Activated CD4-positive, alpha-beta T cell treated with anti-CD3 and anti-CD28 coated beads, Interleukin-2, amount 50 U/mL, for 4 hours (primary cell): ENCODE results near the gene THOC6.
A peak's percentile ranks its signal among the peaks of the same experiment; 100 is the strongest.

Experiments used
- DNase-seq, 2 experiments: peaks; one replicate each; pipeline ENCODE4 v3.0.0-alpha.2; 2020

THOC6 gene

DNA sequence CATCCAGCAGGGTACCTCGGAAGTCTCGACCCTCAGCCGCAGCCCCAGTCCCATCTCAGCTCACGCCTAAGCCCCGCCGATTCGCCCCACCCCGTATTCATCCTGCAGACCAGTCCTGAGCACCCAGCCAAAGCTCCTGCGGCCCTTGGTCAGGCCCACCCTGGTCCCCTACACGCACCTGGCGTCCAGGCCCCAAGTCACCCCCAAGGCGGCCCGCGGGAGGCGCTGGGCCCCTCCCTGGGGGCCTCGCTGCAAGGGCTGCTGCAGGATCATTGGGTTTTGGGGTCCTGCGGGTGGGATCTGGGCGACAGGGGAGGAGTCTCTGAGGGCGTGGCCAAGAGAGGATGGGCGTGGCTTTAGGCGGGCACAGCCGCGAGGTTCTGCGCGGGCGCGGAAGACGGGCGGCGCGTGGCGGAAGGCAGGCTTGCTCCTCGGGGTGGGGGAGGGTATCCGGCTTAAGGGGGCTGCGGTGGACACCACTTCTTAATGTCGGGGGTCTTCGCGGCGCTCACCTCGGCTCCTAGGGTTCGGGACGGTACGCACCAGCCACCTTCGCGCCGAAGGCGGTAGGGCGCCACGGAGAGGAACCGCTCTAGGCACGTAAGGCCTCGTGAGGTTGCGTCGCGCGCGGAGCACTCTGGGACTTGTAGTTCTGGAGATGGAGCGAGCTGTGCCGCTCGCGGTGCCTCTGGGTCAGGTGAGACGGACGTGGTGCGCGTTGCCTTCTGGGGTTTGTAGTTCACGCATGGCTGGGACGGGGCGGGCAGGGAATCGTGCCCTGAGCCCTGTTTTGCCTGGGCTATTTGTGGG lies at the start of gene THOC6, which contains the start of gene HCFC1R1:
TSS of gene THOC6 (plus strand) at position 367 of the 810 bp plus-strand sequence. CDS start at position 659, 292 bp downstream.
TSS of gene HCFC1R1 (minus strand) at position 274 of the 810 bp plus-strand sequence. CDS start at position 273, 1 bp downstream.
- peak; percentile 95 to 96 for DNase-seq

DNA sequence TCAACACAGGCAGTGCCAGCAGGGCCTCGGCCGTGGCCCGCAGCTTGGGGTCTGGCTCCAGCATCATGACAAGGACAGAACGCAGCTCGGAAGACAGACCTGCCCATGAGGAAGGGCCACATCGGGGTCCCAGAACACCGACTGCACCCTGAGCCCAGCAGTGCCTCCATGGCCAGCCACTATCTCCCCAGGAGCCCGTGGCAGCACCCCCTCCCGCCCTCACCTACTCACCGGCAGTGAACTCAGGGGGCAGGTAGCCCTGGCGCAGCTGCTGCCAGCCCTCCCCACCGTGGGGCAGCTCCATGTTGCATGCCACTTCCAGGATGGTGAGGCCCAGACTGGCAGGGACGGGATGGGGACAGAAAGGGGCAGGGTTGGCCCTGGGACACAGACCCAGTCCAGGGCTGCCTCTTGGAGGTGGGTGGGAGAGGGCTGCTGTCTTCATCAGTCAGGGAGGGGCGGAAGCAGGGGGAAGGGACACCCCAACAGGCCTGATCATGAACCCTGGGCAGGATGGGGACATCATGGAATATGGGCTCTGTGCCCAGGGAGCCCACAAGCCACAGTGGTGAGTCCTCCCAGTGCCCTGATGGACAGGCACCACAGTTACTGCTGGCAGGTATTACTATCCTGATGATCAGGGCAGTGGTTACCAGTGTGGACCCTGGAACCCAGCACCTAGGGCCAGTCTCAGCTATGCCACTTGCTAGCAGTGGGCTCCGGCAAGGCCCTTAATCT lies 49.3 kb upstream of the THOC6 start:
- DNase-seq = no peak

DNA sequence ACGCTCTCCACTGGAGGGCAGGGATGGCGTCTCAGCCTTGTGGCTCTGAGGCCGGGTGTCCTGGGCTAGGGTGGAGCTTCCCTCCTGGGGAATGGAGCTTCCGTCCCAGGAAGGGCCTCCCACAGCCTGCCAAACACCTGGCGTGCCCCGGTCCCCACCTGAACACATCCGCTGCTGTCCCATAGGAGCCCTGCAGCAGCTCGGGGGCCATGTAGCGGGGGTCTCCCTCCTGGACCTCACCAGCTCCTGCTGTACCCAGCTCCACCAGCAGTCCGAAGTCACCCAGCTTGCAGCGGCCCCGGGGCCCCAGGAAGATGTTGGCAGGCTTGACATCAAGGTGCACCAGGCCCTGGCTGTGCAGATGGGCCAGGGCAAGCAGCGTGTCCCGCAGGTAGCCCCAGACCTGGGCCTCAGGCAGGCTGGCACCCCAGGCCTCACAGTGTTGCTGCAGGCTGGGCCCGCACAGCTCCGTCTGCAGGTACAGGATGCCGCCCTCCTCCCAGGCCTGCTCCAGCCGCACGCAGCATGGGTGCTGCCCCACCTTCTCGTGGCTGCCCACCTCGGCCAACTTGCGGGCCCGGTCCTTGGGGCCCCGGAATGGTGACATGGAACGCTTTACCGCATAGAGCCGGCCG lies 48.6 kb upstream of the THOC6 start:
- DNase-seq = no peak

DNA sequence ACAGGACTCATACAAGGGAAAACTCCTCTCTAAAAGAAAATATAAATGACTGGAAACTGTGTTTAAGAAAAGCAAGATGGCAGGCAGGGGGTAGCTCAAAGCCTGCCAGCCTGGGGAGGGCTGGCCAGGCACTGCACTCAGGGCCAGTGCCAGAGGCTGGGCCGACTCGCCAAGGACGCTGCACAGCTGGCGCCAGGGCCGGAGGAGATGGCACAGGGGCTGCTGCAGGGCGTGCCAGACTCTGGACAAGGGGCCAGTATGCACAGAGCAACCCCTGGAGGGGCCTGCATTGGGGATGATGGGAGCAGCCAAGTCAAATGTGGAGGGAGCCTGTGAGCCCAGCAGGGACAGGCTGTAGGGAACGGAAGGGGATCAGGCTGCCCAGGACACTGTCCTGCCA lies 47.6 kb upstream of the THOC6 start:
- DNase-seq = no peak

DNA sequence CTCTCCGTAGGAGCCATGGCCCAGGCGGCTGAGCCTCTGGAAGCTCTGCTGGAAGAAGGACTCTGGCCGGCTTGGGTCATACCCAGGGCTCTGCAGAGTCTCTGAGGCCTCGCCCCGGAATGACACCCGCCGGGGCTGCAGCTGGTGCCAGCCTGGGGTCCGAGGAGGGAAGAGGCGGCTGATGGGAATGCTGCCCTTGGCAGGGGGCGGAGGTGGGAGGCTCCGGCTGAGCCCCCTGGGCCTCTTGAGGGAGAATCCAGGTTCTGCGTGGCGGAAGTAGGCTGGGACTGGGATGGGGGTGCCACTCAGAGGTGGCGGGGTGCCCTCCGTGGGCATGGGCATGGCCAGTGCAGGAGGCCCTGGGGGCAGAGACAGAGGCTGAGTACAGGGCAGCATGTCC lies 47.2 kb upstream of the THOC6 start:
- DNase-seq = no peak

DNA sequence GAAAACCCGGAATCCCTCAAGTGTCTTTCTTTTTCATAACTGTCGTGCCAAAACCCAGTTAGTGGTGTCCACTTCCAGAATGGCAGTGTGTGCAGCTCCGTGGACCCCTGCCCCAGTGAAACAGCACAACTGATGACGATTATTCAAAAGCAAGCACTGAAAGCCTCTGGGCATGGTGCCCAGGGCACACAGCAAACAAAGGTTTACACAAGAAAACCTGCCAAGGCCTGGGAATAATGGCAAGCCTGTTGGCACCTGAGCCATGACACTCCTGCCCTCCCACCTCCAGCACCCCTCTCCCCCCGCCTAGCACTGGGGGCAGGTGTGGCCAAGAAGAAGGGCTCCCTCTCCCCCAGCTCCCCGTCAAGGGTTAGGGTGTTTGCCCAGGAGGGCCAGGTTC lies 46.4 kb upstream of the THOC6 start:
- DNase-seq = no peak

DNA sequence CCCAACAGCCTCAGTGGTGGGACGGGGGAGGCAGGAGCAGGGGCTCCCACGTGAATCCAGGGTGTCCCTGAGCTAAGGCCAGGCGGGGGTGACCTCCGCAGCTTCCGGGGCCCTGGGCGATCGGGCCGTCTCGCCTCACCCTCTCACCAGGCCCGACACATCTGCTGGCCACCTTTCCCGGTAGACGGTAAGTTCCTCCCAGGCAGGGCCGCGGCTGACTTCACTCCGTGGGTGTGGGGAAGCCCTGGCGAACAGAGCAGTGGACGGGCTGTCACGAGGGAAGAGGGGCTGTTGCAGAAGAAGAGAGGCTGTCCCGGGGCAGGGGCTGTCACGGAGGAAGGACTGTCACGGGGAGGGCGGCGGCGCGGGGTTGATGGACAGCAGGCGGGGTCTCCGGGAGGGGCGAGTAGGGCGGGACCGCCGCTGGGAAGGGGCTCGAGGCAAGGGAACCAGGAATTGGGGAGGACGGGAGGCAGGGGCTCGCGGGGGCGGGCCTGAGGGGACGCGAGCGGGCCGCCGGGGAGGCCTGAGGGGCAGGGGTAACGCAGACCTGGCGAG lies 44.1 kb upstream of the THOC6 start:
- no peak for DNase-seq

DNA sequence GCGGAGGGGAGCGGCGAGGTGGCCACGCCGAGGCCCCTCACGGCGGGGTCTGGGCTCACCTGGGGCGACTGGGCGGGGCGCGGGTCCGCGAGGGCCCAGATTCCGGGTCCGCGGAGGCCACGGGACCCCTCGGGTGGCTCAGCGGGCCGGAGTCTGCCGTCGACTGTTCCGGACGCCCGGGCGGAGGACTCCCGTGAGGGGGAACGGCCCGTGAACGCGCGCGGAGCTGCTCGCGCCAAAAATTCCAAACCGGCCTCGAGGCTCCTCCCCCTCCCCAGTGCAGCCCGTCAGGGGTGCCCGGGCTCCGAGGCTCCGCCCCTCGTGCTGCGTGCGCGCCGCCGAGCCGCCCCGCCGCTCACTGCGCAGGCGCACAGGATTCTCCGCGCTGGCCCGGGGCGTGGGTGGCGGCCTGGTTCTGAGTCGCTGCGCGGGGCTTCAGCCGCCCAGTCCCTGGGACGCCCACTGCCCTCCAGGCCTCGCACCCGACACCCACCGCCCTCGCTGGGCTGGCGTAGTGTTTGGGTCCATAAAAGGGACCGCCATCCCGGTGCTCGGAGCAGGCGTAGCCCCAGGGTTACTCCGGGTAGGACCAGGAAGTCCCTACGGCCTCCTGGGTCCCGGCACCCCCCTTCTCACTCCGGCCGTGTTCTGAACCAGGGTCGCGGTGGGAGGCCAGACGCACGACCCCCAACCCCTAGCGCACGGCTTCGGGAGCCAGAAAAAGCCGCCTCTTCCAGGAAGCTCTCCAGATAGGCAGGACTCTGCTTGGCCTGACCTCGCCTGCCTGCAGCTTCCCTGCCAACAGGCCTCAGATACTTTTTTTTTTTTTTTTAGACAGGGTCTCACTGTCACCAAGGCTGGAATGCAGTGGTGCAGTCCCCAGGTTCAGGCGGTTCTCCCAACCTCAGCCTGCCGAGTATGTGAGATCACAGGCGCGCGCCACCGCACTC lies 43.3 kb upstream of the THOC6 start, which contains the start of gene PKMYT1:
TSS of gene PKMYT1 (minus strand) at position 220 of the 950 bp plus-strand sequence. CDS start 789 bp downstream, outside the sequence.
- peak; percentile 90 to 91 for DNase-seq

DNA sequence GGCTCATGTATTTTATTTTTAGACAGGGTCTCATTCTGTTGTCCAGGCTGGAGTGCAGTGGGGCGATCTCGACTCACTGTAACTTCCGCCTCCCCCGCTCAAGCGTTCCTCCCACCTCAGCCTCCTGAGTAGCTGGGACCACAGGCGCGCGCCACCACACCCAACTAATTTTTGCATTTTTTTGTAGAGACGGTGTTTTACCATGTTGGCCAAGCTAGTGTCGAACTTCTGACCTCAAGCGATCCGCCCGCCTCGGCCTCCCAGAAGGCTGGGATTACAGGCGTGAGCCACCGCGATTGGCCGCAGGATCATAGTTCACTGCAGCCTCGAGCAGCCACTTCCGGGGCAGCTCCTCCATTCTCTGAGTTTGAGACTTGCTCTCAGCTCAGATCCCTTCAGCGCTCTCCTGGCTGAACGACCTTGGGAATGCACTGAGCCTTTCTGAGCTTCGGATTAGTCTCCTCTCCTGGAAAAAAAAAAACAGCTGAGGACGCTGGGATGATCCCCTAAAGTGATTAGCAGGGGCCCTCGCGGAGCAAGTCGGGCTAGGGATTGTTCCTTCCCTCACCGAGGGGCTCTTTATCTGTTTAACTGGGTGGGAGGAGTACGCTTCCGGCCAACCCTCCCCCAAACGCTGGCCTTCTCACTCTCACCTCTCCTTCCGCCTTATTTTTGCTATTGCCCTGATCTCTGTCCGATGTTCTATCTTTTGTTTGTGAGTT lies 42.5 kb upstream of the THOC6 start:
- DNase-seq = no peak

DNA sequence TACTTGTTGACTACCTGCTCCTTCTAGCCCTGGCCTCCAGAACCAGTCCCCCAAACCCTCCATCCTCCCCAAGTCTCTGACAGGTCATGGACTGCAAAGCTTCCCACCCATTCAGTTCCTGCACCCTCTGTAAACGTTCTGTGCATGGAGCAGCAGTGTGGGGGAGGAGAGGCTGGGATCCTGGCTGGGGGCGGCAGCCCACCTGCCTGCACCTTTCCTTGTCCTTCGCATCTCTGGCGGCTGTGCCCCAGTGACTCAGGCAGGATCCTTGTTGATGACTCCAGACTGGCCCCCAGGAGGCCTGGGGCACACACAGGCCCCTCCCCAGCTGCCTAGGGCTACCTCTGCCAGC lies 42.0 kb upstream of the THOC6 start:
- DNase-seq = no peak

DNA sequence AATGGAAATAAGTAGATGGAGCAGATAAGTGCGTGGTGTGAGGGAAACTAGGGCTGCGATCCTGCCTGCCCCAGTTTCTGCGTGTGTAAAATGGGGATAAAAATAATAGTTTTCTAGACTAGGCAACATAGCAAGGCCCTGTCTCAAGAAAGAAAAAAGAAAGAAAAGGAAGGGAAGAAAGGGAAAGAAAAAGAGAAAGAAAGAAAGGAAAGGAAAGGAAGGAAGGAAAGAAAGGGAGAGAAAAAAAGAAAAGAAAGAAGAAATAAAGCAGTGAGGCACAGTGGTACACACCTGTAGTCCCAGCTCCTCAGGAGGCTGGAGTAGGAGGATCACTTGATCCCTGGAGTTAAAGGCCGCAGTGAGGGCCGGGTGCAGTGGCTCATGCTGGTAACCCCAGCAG lies 41.4 kb upstream of the THOC6 start:
- DNase-seq = no peak

DNA sequence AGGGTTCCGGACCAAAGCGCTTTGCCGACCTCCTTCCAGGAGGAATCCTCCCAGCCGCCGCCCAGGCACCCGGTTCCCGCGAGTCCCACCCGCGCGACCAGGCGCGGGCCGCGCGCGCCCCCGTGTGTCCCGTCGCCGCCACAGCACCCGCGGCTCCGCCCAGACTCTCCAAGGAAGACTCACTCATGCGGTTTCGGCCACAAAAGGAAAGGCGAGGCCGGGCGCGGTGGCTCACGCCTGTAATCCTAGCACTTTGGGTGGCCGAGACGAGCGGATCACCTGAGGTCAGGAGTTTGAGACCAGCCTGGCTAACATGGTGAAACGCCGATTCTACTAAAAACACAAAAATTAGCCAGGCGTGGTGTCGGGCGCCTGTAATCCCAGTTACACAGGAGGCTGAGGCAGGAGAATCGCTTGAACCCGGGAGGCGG lies 40.1 kb upstream of the THOC6 start:
- DNase-seq = peak; percentile 46 to 47

DNA sequence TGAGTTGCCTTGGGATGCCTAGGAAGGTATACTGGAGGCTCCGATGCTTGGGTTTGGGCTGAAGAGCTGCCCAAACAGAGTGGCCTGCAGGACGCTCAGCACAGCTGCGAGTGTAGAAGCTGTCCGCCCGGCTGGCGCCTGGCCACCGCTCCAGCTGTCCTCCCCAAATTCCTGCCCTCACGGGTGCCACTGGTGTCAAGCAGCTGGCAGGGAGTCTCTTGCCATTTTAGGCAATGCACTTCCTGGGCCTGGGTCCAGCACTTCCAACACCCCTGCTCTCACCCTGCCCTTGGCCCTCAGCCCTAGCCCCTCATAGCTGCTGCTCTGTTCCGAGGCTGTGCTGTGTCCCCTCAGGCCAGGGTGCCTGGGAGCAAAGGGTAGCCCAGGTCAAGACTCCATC lies 38.4 kb upstream of the THOC6 start:
- no peak for DNase-seq

DNA sequence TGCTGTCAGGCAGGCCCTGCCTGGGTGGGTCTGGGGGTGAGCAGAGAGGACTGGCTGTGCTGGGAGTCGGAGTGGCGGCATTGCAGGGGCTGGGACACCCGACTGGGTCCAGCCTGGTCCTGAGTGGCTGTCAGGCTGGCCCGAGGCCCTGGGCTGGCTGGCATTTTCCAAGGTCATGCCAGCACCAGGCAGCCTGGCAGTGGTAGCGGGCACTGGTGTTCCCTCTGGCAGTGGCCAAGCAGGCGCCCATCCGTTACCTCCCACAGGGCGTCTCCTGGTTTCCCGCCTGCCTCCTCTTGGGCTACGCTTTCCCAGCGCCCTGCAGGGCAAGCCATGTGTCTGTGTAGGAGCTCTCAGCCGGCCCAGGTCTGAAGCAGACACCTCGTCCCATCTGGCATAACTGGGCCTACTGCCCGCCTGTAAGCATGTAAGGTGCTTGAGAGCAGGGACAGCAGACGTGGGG lies 37.9 kb upstream of the THOC6 start:
- DNase-seq = no peak

DNA sequence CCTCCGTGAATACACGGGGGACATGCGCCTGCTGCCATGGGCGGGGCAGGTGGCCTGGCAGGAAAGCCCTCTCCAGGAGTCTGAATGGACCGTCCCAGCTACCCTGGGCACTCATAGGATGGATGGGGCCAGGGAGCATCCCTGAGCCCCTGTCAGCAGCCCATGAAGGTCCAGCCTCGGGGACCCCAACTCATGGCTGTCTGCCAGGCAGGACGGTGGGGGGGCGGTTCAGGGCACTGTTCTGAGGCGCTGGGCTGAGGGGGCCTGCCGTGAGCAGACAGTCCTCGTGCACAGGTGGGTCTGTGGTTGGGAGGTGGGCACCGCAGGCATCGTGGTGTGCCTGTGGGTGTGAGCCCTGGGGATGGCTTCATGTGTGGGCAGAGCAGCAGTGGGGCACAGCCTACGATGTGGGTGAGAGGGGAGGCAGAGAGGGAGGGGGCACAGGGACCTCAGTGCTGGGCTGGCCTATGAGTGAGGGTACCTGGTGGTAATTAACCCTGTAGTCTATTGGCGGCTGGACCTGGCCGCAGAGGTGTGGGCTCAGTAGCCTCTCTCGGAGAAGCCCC lies 37.1 kb upstream of the THOC6 start:
- no peak for DNase-seq

DNA sequence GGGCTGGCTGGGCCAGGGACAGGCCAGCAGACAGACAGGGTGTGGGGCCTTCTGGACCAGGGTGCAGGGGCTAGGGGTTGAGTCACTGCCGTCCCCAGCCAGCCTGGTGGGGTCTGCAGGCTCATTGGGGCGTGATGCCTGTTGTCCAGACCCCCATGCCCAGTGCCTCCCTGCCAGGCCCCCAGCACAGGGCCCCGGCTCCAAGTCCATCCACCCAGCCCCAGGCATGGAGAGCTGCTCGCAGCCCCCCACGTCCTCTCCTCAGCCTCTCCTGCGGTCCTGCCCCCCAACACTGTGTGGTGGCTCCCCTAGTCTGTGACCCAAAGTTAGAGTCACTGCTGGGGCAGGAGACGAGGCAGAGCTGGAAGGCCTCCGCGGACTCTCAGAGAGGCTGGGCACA lies 36.5 kb upstream of the THOC6 start:
- no peak for DNase-seq

DNA sequence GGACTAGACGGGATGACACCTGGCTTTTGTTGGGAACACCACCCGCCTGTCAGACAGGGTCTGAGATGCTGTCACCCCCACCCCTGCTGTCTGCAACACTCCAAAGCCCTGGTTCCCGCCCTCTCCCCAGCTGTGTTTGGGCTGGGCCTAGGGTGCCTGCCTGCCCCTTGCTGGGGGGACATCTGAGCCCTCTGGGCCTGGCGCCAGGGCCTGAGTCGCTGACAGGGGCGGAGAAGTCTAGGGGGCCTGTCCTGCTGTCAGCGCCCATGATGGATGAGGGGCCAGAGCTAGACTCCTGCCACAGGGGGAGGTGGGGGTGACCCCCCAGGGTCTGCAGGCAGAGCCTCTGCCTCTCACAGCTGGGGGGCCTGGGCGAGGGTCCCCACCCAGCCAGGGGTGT lies 36.0 kb upstream of the THOC6 start:
- no peak for DNase-seq

DNA sequence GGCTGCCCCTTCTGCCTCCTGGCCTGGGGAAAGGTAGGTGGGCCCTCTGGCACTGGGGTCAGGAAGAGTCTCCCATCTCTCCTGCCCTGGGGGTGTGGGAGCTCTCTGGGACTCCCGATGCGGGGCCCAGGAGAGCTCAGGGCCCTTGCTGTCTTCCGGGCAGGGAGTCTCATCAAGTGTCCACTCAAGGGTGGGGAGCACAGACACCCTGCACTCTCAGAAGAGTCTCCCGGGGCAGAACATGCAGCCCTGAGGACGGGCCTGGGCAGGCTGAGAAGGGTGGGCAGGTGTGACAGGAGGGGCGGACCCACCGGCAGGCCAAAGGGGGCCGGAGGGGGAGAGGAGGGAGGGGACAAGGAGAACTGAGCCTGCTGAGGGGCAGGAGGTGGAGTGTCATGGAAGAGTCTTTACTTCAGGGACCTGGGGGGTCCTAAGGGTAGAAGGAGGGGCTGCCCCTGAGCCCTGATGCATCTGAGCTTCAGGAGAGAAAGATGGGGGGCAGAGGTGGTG lies 35.2 kb upstream of the THOC6 start:
- no peak for DNase-seq

DNA sequence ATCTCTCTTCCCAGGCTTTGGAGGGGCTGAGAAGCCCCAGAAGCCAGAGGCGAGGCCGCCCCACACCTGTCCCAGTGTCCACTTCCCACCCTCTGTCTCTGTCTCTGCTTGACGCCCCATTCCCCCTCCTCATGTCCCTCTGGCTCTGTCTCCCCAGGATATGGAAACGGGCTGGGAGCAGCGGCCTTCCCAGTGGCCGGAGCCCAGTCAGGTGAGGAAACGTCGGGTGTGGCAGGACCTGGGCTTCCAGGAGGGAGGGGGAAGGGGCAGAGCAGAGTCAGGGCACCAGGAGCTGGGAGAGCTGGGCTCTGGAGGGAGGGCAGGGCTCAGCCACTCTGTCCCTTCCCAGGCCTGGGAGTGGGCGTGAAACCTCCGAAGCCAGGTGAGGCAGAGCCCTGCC lies 32.9 kb upstream of the THOC6 start:
- no peak for DNase-seq

DNA sequence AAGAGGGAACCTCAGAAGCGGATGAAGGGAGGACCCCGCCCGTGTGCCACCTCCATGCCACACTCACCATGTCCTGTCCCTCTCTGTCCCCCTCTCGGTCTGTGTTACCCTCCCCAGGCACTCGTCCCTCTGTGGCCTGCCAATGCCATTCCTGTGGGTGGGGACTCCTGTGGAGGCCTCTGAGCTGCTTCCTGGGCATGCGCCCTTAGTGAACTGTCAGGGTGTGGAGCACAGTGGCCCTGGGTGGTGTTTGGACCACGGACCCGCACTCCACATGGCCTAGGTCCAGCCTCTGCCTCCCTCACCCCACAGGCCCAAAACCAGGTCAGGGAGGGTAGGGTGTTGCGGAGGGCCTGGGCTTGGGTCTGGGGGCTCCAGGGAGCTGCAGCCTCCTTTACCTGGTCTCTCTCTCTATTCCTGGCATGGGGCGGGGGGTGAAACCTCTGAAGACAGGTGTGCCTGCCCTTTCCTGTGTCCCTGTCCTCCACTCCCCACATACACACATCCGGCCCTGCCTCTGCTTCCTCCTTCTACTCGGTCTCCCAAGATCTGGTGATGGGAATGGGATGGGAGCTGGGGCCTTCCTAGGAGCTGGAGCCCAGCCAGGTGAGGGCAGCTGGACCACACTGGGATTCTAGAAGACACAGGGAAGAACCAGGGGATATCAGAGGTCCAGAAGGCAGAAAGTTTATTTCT lies 32.1 kb upstream of the THOC6 start:
- DNase-seq = no peak
